Daoy (cell line): ENCODE data around the gene CMTR2. TPM values are rescaled to one million over a fixed set of nuclear protein-coding genes. Genes with fewer than 3 reads are reported as not detected.

Experiments
- total RNA-seq: library from RNA; depleted of rRNA; stranded (reverse); fragments of >200 nt; shearing (Covaris generic); gene quantifications from 2 replicates; pipeline ENCODE4 v1.2.3, GENCODE V29; 2014; rRNA removed

Gene CMTR2
- total RNA-seq, 1 experiment from 2014 or later: 17.6 TPM

Other genes starting within 250 kb of the CMTR2 start
- 1.1 and 2.5 TPM in 2 replicates for gene HYDIN, start 58.7 kb downstream of the CMTR2 start, total RNA-seq
- gene CALB2, start 69.3 kb upstream of the CMTR2 start, total RNA-seq: 8.1 and 11.3 TPM in 2 replicates
- gene TLE7, start 152.7 kb upstream of the CMTR2 start, total RNA-seq: not detected in 2 replicates
- 9.6 and 11.5 TPM in 2 replicates for gene ZNF23, start 172.8 kb upstream of the CMTR2 start, total RNA-seq
- 1.6 and 2.1 TPM in 2 replicates for gene ZNF19, start 199.9 kb upstream of the CMTR2 start, total RNA-seq
- gene CHST4, start 237.0 kb upstream of the CMTR2 start, total RNA-seq: 0.06 and 0.30 TPM in 2 replicates